ENCODE measurements around the gene RASSF5. TPM values are rescaled to one million over a fixed set of nuclear protein-coding genes. Genes with fewer than 3 reads are reported as not detected.

The RASSF5 gene
- total and polyA plus RNA-seq, 4 donors: 4.8 to 10.0 (median 5.5) TPM

- peak overlapping the region; percentile 3 to 16 for H3K27ac ChIP-seq (ENCODE audit: low read depth in 1 of 2, low read length in 2 of 2)
- TF ChIP-seq NR2F2 (IDR thresholded peaks at IDR 0.05): no peak
- no peak for TF ChIP-seq TAF1 (conservative IDR thresholded peaks at IDR 0.05)
- no peak for TF ChIP-seq GABPA (IDR thresholded peaks at IDR 0.05 in 1 of 2, conservative IDR thresholded peaks at IDR 0.05 in 1 of 2)
- TF ChIP-seq HNF4G (IDR thresholded peaks at IDR 0.05): no peak
- no peak for TF ChIP-seq CTCF (IDR thresholded peaks at IDR 0.05; ENCODE audit: low read depth, low read length, missing input control)
- peak in 1 of 2 donors; percentile 64 for TF ChIP-seq JUND (IDR thresholded peaks at IDR 0.05)
- TF ChIP-seq YY1 (IDR thresholded peaks at IDR 0.05): peak; percentile 48
- TF ChIP-seq EGR1 (IDR thresholded peaks at IDR 0.05; ENCODE audit: low read depth in 2 of 2): peak in 1 of 2 donors; percentile 60
- TF ChIP-seq FOXA2 (IDR thresholded peaks at IDR 0.05): peak; percentile 19
- TF ChIP-seq ZBTB33 (IDR thresholded peaks at IDR 0.05): peak; percentile 65
- TF ChIP-seq MAX (IDR thresholded peaks at IDR 0.05): peak; percentile 59
- peak; percentile 48 to 86 for TF ChIP-seq RXRA (IDR thresholded peaks at IDR 0.05)
- TF ChIP-seq, protein P1, sequence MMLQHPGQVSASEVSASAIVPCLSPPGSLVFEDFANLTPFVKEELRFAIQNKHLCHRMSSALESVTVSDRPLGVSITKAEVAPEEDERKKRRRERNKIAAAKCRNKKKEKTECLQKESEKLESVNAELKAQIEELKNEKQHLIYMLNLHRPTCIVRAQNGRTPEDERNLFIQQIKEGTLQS (IDR thresholded peaks at IDR 0.05): peak; percentile 87
- TF ChIP-seq SP1 (IDR thresholded peaks at IDR 0.05): peak; percentile 61
- TF ChIP-seq, protein P2, sequence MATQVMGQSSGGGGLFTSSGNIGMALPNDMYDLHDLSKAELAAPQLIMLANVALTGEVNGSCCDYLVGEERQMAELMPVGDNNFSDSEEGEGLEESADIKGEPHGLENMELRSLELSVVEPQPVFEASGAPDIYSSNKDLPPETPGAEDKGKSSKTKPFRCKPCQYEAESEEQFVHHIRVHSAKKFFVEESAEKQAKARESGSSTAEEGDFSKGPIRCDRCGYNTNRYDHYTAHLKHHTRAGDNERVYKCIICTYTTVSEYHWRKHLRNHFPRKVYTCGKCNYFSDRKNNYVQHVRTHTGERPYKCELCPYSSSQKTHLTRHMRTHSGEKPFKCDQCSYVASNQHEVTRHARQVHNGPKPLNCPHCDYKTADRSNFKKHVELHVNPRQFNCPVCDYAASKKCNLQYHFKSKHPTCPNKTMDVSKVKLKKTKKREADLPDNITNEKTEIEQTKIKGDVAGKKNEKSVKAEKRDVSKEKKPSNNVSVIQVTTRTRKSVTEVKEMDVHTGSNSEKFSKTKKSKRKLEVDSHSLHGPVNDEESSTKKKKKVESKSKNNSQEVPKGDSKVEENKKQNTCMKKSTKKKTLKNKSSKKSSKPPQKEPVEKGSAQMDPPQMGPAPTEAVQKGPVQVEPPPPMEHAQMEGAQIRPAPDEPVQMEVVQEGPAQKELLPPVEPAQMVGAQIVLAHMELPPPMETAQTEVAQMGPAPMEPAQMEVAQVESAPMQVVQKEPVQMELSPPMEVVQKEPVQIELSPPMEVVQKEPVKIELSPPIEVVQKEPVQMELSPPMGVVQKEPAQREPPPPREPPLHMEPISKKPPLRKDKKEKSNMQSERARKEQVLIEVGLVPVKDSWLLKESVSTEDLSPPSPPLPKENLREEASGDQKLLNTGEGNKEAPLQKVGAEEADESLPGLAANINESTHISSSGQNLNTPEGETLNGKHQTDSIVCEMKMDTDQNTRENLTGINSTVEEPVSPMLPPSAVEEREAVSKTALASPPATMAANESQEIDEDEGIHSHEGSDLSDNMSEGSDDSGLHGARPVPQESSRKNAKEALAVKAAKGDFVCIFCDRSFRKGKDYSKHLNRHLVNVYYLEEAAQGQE (IDR thresholded peaks at IDR 0.05): peak; percentile 58
- TF ChIP-seq HNF4A (conservative IDR thresholded peaks at IDR 0.05): peak; percentile 53 to 62
- peak in 1 of 2 donors; percentile 9 for TF ChIP-seq RAD21 (IDR thresholded peaks at IDR 0.05)
- no peak for TF ChIP-seq FOXA1 (IDR thresholded peaks at IDR 0.05)
- no peak overlapping the region for H3K9ac ChIP-seq (ENCODE audit: low read depth in 1 of 2, low read length in 2 of 2)
- H3K9me3 ChIP-seq (ENCODE audit: control insufficient read depth in 4 of 4, low read length in 3 of 4): no peaks in the 10 kb centered on the region
- H3K4me3 ChIP-seq (ENCODE audit: low read depth in 1 of 3, low read length in 3 of 3): no peak overlapping the region
- no peak for DNase-seq (ENCODE audit: low spot score)
- no peaks in the 10 kb centered on the region for H3K27me3 ChIP-seq (ENCODE audit: control insufficient read depth in 4 of 4, insufficient read depth in 4 of 4, low read length in 3 of 4)
- 33% methylated on average over 5 of the region's 5 CpGs for WGBS
- H3K36me3 ChIP-seq (ENCODE audit: control insufficient read depth in 4 of 4, insufficient read depth in 3 of 4, low read depth in 1 of 4, low read length in 3 of 4): no peaks in the 10 kb centered on the region
- peaks cover 9 to 61% (median 50%) of the 10 kb centered on the region in 4 donors for H3K4me1 ChIP-seq (ENCODE audit: control insufficient read depth in 4 of 4, insufficient read depth in 4 of 4, low read length in 3 of 4)
Observed at GRCh38 chr1:206514813-206515387, 7.6 kb downstream of the RASSF5 start.
